ENCODE measurements around the gene PCBP2. TPM values are rescaled to one million over a fixed set of nuclear protein-coding genes. Genes with fewer than 3 reads are reported as not detected.

Gene PCBP2
- polyA plus RNA-seq, 1 experiment, result 286 TPM

DNA sequence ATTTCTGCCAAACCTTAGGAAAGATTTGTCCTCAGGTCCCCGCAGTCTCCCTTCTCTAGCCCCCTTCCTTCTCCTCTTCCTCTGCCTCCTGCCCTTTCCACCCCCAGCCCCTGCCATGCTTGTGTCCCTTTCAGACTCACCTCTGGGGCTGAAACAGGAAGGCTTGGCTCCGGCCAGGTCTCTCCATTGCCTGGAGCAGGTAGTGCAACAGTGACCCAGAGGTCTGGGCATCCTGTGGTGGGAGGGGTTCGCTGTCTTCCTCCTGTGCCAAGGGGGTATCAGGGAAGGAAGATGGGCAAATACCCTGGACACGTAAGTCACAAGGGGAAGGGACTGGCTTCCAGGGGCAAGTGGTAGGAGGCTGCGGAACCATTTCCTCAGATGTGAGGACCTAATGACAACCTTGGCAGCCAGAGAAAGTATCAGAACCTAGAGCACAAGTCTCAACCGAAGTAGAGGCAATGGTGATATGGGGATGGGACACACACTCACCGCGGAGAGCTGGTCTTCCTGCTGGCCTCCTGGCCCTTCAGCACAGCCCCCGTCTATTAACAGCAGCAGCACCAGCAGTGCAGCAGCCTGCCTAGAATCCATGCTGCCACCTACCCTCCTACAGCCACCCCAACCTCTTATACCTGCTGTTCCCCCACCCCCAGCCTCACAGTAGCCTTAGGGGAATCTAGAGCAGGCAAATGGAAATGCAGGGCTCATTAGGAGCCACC lies 55.1 kb downstream of the PCBP2 start, which contains the start of gene NPFF:
Gene NPFF (minus strand): TSS at position 604 of the 722 bp plus-strand sequence. CDS start 10 bp downstream, at position 594.
- CTCF ChIA-PET, result interaction anchor here (0.6 to 4.5 kb wide), 5 partner anchors 9 to 186 kb away, joined by 3 to 44 read pairs (median 4); partner anchors contain the start of gene AAAS
- TF ChIP-seq, protein P1, sequence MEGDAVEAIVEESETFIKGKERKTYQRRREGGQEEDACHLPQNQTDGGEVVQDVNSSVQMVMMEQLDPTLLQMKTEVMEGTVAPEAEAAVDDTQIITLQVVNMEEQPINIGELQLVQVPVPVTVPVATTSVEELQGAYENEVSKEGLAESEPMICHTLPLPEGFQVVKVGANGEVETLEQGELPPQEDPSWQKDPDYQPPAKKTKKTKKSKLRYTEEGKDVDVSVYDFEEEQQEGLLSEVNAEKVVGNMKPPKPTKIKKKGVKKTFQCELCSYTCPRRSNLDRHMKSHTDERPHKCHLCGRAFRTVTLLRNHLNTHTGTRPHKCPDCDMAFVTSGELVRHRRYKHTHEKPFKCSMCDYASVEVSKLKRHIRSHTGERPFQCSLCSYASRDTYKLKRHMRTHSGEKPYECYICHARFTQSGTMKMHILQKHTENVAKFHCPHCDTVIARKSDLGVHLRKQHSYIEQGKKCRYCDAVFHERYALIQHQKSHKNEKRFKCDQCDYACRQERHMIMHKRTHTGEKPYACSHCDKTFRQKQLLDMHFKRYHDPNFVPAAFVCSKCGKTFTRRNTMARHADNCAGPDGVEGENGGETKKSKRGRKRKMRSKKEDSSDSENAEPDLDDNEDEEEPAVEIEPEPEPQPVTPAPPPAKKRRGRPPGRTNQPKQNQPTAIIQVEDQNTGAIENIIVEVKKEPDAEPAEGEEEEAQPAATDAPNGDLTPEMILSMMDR (IDR thresholded peaks at IDR 0.05; ENCODE audit: low read depth, low read length), result no peak
- POLR2A ChIA-PET, result no interaction called here
- H3K9me3 ChIP-seq (ENCODE audit: control insufficient read depth, insufficient read depth, low read length), result no peaks in the 10 kb centered on the region; the same call in 1 of the 2 replicates
- no peak within 1 kb of the TSS for H3K27ac ChIP-seq (ENCODE audit: low read depth, low read length)
- no peaks in the 10 kb centered on the region for H3K27me3 ChIP-seq (ENCODE audit: control insufficient read depth, insufficient read depth, low read length)
- H3K4me3 ChIP-seq (ENCODE audit: low read depth, low read length), result no peak within 1 kb of the TSS
- no peak for DNase-seq (ENCODE audit: low read depth, low spot score)

DNA sequence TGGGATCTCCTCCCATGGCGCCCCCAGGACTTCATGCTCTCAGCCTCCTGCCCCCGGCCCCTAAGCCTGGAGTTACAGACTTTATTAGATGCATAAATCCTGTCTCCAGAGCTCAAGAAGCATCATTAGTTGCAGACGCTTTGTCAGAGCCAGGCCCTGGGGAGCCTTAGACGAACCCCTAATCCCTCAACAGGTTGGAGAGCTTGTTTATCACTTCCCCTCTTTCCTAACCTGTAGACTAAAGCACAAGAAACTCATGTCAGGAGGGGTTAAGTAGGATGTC lies 55.6 kb downstream of the PCBP2 start:
- ChIA-PET CTCF (interaction anchor here (0.6 to 4.5 kb wide), 7 partner anchors 9 to 210 kb away, joined by 3 to 44 read pairs (median 4); partner anchors contain the start of gene AAAS), POLR2A (interaction anchor here (0.6 to 1.6 kb wide), 2 partner anchors 128 to 203 kb away, joined by 3 to 8 read pairs; partner anchors contain the start of gene SP1)
- Histone ChIP-seq H3K4me3 (ENCODE audit: low read depth, low read length) (no peak overlapping the region), H3K27ac (ENCODE audit: low read depth, low read length) (no peak overlapping the region), H3K9me3 (ENCODE audit: control insufficient read depth, insufficient read depth, low read length) (no peaks in the 10 kb centered on the region; the same call in 1 of the 2 replicates), H3K27me3 (ENCODE audit: control insufficient read depth, insufficient read depth, low read length) (no peaks in the 10 kb centered on the region)
- DNase-seq (ENCODE audit: low read depth, low spot score), result no peak
- TF ChIP-seq, protein P1 (IDR thresholded peaks at IDR 0.05; ENCODE audit: low read depth, low read length), result no peak

DNA sequence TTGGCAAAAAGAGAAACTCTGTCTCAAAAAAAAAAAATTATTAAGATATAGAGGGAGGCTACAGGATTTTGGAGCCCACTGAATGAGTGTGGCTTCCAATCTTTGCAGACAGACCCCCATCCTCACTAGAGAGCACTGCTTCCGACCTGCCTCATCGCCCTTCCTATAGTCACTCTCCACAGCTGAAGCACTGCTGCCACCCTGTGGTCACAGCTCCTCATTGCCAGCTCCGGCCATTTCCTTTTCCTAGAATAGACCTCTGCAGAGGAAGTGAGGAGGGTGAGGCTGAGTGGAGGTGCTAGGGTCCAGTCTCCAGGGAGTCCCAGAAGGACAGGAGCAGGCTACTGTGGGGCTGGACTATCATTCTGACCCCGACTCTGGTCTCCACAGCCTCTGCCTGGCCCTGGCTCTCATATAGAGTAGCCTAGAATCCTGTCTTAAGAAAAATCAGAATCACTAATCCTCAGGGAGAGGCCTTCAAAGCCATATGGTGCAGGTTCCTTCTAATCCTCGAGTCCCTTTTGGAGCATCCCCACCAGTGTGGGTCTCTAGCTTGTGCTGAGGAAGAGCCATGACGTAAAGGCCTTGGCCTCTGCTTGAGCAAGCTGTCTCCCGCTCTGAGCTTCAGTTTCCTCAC lies 56.8 kb downstream of the PCBP2 start:
- DNase-seq (ENCODE audit: low read depth, low spot score), result peak; percentile 46
- POLR2A ChIA-PET, result interaction anchor here (0.6 to 1.8 kb wide), 10 partner anchors 8 to 237 kb away, joined by 3 to 19 read pairs (median 4); partner anchors contain the start of genes AAAS, MAP3K12 and SP1
- H3K9me3 ChIP-seq (ENCODE audit: control insufficient read depth, insufficient read depth, low read length), result no peaks in the 10 kb centered on the region
- TF ChIP-seq, protein P1 (IDR thresholded peaks at IDR 0.05; ENCODE audit: low read depth, low read length), result peak; percentile 93
- CTCF ChIA-PET, result interaction anchor here (0.6 to 4.5 kb wide), 25 partner anchors 9 to 295 kb away, joined by 3 to 44 read pairs (median 5); partner anchors contain the start of genes AAAS and ATP5MC2
- H3K4me3 ChIP-seq (ENCODE audit: low read depth, low read length), result no peak overlapping the region
- no peak overlapping the region for H3K27ac ChIP-seq (ENCODE audit: low read depth, low read length)
- H3K27me3 ChIP-seq (ENCODE audit: control insufficient read depth, insufficient read depth, low read length), result no peaks in the 10 kb centered on the region

DNA sequence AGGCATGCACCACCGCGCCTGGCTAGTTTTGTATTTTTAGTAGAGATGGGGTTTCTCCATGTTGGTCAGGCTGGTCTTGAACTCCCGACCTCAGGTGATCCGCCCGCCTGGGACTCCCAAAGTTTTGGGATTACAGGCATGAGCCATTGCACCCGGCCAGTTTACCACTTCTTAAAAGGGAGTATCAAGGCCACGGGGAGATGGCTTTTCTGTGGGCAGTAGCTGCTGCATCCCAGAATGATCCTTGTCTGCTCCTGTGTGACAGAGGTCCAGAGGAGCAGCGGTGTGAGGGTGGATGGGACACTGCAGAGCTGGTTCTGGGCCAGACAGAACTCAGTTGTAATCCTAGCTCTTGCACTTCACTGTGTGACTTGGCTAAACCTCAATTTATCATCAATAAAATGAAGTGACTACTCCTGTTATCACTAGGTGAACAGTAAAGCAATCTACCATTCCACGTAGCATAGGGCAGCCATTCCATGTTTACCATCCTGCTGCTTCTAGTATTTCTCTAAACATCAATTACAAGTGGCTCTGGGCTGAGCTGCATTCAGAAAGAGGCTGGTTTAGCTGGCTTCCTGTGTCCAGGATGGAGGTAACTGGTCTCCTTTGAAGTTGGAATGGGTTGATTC lies 58.4 kb downstream of the PCBP2 start:
- H3K27ac ChIP-seq (ENCODE audit: low read depth, low read length), result no peak overlapping the region
- no peak overlapping the region for H3K4me3 ChIP-seq (ENCODE audit: low read depth, low read length)
- TF ChIP-seq, protein P1 (IDR thresholded peaks at IDR 0.05; ENCODE audit: low read depth, low read length), result no peak
- ChIA-PET CTCF (interaction anchor here (0.7 to 4.5 kb wide), 5 partner anchors 9 to 158 kb away, joined by 3 to 44 read pairs (median 3); partner anchors contain the start of gene TARBP2), POLR2A (interaction anchor here (0.9 to 1.4 kb wide), 2 partner anchors 10 to 40 kb away, joined by 3 to 8 read pairs; no protein-coding TSS in a partner anchor)
- no peaks in the 10 kb centered on the region for H3K9me3 ChIP-seq (ENCODE audit: control insufficient read depth, insufficient read depth, low read length)
- no peaks in the 10 kb centered on the region for H3K27me3 ChIP-seq (ENCODE audit: control insufficient read depth, insufficient read depth, low read length)
- no peak for DNase-seq (ENCODE audit: low read depth, low spot score)
